NCI-H2196 (cell line): ENCODE data around the gene CACNG5.

Experiments
- DNase-seq: peaks from one replicate; lab custom pipeline; 2025; ENCODE audit not compliant: unreplicated experiment; lab: John Stamatoyannopoulos, UW

Gene CACNG5, protein sequence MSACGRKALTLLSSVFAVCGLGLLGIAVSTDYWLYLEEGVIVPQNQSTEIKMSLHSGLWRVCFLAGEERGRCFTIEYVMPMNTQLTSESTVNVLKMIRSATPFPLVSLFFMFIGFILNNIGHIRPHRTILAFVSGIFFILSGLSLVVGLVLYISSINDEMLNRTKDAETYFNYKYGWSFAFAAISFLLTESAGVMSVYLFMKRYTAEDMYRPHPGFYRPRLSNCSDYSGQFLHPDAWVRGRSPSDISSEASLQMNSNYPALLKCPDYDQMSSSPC

DNA sequence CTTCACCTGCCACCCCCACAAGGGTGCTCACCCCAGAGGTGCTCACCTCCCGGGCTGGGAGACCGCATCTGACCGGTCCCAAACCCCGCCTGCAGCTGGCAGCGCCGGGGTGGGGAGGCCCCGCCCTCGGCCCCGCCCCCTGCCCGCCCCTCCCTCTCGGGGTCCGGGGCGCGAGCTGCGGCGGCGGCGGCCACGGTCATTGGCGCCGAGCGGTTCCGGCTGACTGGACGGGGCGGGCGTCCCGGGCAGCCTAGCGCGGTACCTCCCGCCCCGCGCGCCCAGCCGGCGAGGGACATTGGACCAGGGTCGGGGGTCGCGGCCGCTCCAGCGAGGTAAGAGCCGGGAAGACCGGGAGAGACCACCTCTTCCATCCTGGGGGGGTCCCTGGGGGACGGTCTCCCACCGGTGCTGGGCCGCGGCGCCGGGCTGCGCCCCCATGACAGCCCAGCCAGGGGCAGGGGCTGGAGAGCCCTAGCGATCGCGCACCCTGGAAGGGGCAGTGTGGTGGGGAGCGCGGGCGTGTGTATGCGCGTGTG, at the start of gene CACNG5:
Gene CACNG5, plus strand, starts transcription at position 199 of the 536 bp plus-strand sequence. CDS start 42,216 bp downstream, outside the sequence.
- DNase-seq: peak; percentile 63

DNA sequence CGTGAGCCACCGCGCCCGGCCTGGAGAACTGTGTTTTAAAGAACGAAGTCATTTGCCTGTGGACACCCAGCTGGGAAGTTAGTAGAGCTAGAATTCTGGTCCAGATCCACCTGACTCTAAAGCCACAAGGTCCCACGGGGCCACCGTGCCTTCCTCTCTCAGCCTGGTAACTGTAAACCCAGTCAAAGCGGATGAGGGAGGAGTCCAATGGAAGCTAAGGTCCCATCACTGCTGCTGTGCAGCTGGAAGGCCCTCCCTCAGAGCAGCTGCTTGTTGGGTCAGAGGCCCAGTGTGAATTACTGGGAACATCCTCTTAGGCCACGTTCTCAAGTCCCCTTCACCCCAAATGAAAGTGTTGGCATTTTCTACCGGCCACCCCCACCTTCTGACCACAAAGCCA, 48.8 kb upstream of the CACNG5 start:
- DNase-seq: no peak

DNA sequence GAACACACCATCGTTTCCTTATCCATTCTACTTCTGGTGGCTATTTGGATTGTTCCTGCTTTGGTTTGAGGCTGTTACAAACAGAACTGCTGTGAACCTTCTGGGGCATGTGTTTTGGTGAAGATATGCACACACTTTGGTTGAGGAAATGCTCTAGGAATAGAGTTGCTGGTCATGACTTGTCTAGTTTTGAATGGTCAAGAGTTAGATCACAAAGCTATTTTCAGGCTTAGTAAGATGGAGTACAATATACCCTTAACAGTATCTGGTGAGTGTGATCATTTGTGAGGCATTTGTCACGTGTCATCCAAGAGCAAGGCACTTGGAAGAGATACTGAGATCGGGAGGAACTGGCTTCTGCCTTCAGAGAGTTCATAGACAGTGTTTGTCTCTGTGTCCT, 47.0 kb upstream of the CACNG5 start:
- DNase-seq: no peak

DNA sequence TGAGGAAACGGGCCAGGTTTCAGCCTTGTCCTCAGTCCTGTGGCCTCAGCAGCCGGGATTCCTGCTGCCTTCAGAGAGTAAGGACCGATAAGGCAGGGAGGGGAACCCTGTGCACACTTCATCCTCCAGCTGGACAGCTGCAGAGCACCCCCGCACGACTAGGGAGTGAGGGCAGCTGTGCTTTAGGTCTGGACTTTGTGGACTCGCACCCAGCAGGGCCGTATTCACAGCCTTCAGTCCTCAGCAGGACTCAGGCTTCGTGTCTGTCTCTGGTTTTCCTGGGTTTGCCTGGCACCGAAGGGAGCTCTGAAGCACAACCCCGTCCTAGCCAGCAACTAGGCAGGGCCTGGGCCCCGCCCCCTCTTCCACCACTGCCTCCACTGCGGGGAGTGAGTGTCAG, 45.8 kb upstream of the CACNG5 start:
- DNase-seq: no peak

DNA sequence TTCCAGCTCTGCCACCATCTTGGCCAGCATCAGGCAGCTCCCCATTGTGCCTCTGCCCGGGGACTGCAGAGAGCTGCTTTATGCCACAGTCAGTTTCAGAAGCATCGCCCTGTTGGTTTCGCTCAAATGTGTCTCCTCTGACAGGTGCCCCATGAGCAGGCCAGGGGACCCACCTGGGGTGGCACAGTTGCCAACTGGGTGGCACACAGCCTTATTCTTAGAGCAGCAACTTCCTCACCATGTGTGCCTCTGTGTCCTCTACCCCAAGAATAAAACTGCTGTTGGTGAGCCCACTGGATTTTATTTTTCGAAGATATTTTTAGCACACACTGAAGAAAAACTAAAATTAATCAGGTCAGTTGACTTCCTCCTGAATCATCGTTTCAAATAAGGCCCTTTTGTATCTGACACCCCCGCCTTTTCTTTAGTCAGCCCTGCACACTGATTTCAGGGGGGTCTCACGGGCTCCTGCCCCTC, 44.9 kb upstream of the CACNG5 start:
- no peak for DNase-seq

DNA sequence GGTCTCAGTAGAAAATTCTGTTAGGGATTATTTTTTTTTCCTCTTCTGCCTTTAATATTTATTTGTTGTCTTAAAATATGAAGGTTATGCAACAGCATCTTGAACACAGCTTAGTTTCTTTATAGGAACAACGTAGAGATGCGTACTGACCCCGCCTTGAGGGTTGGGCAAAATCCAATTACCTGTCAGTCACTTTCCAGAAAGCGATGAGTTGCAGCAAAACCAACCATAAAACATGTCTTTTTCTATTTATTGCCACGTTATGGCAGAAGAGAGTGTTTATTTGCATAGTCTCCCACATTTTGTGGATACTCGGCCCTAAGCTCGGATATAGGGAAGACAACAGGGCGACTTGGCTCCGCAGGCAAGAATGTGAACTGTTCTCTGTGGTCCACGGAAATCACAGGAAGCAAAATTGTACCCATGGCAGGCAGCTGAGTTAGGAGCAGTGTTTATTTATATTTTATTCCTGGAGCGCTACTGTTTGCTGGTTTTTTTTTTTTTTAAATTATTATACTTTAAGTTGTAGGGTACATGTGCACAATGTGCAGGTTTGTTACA, 44.3 kb upstream of the CACNG5 start:
- no peak for DNase-seq

DNA sequence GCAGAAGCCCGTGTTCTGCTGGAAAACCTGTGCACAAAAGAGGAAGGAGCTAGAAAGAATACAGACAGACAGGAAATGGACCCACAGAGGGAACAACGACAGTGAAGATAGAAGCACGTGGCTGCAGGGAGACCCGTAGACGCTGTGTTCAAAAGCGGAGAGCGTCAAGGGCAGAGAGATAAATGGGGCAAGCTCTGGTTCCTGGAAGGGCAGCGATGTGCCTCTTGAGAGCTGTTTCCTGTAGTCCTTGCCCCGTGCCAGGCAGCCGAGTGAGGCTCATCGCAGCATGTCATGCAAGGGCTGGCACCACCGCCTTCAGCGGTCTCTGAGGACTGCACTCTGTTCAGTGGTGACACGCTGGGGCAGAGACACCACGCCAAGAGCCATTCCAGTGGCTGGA, 43.6 kb upstream of the CACNG5 start:
- DNase-seq: no peak

DNA sequence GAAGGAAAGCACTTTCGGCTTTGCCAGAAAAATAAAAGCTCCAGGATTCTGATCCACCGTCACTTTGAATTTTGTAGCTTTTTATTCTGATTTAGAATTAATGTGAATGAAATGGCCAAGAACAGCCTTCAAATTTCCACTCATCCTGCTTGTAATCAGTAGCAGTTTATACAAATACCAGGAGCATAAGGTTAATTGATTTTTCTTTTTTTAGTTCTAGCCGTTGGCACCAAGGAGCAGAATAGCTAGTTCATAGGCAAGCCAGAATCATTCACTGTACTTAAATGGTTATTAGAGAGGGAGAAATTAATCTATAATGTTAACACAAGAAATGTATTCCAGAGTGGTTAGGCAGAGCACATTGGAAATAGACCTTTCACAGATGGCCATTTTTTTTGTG, 41.1 kb upstream of the CACNG5 start:
- DNase-seq: no peak

DNA sequence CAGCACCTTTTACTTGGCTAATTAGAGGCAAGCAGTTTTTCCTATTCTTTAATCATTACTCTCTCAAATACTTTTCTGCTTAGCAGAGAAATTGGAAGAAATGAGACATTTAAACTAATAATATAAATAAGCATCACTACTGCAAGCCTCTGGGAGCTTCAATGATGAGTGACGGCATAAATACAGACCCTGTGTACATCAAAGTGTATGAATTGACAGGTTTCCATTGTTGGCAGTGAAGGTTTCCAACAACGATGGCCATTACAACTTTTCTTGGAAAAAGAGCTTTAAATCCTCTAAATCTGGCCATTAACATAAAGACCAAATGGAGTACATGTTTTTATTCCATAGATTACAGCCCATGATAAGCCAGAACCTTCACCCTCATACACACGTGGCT, 39.4 kb upstream of the CACNG5 start:
- DNase-seq: no peak

DNA sequence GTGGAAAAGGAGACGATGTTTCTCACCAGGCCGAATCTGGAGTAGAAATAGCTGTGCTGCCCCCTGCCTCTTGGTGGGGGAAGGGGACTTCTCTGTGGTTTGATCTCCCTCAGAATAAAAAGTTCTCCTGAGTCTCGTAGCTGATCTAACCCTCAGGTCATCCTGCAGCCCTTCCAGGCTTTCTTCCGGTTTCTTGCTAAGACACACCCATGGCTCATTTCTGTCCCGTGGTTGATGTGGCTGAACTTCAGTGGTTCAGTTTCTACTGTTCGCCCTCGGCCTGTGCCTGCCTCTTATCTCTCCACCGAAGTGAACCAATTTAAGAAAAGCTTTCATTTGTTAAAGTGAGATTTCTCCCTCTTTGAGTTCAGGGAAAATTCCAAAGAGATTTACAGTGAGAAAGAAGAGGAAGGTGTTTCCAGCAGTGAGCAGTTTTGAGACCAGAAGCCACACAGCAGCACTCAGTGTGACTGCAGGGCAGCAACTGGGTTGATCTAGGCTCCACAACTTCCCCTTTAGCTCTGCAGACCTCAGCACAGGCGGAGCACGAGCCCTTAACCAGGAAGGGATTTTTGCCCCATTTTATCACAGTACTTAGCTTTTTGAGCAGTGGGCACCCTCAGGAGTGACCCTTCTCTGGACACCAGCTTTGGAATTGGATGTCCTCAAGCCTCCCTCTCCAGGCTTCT, 34.9 kb upstream of the CACNG5 start:
- no peak for DNase-seq

DNA sequence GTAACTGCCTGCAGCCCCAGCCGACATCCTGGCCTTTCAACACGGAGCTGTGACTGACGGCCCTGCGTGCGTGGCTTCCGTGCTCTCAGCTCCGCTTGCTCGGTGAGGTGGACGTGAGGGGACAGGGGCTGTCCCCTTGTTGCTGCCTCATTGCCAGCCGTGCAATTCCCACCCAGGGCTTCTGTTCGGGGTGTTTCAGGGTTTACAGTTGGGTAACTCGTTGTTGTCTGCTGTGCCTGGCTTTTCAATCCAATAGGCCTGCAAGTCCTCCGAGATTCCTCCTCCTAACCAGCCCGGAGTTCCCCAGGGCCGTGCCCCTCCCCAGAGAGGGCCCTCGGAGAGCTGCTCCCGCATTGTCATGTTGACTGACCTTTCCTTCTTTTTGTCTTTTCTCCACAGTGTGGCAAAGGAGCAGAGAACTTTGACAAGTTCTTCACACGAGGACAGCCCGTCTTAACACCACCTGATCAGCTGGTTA, 31.4 kb upstream of the CACNG5 start:
- no peak for DNase-seq

DNA sequence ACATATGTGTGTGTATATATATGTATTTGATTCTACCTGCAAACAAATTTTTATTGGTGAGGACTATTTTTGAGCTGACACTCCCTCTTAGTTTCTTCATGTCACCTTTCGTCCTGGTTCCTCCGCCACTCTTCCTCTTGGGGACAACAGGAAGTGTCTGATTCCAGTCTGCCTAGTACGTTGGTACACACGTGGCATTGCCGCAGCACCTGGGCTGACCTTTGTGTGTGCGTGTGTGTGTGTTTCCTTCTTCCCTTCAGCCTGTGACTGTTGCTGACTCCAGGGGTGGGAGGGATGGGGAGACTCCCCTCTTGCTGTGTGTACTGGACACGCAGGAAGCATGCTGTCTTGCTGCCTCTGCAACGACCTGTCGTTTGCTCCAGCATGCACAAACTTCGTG, 29.4 kb upstream of the CACNG5 start:
- no peak for DNase-seq

DNA sequence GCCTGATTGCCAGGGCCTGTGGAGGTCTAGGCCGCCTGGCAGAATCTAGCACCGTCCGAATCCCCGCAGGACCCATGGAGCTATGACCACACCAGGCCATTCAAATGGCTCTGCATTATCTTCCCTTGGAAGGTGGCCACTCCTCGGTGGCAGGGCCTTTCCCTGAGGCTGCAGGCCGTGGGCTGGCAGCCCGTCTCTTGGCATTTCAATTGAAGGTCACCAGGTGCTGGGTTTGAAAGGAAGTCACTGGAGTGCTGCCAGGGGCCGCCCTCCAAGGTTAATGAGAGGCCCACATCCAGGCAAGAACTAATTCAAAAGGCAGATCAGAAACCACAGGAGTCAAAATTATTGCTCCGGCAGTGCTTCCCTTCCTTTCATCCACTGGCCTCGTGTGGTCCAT, 27.7 kb upstream of the CACNG5 start:
- DNase-seq: peak; percentile 49

DNA sequence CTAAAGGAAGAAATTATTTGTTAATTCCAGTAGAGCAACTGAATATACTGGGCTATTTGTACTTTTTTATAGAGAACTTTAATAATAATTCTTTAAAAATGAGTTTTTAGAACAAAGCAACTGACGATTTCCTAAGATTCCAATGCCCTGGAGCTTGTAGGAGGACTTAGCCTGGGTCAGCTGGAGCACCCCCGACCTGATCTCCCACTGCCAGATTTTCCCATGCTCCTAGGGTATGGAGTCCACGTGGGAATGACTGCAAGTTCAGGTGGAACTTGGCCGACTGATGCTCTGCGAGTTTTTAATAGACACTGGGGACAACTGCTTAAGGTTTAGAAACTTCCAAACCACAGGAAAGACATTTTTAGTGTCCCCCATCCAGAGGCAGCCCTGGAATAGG, 25.5 kb upstream of the CACNG5 start:
- DNase-seq: no peak

DNA sequence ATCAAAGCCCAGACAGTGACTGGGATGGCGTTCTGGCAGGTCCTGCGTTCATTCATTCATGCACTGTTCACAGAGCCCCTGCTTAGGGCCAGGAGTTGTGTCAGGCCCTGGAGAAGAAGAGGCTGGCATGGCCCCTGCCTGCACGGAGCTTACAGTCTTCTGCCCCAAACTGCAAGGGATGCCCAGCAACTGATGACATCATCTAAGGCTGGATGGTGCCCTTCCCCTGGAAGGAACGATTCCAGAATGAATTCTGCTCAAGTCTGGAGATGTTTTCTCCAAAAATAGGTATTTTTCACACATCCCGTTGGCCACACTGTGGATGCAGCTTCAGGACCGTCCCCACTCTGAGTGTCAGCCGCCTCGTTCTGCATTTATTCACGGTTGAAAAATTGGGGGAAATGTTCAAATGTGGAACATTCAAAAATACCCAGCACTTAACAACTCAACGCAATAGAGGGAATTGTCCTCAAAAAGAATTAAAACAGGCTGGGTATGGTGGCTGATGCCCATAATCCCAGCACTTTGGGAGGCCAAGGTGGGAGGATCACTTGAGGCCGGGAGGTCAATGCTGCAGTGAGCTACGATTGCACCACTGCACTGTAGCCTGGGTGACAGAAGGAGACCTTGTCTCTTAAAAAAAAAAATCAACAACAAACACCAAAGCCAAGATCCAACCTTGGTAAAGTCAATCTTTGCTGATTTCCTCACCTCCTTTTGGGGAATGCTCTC, 23.8 kb upstream of the CACNG5 start:
- no peak for DNase-seq

DNA sequence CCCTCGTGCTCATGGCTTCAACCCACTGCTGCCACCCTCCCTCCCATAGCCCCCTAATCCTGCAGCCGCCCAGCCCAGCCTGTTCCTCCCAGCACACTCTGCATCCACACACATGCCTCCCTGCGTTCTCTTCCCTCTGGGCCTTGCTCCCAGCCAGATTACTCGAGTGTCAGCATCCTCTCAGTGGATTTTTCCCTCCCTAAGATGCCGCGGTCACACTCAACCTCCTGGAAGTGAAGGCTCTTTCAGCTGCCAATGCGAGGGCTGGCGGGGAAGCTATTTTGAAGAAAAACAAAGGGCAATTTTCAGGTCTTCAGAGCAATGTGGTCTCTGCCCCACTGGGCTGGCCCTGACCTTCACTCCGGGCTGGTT, 23.2 kb upstream of the CACNG5 start:
- no peak for DNase-seq

DNA sequence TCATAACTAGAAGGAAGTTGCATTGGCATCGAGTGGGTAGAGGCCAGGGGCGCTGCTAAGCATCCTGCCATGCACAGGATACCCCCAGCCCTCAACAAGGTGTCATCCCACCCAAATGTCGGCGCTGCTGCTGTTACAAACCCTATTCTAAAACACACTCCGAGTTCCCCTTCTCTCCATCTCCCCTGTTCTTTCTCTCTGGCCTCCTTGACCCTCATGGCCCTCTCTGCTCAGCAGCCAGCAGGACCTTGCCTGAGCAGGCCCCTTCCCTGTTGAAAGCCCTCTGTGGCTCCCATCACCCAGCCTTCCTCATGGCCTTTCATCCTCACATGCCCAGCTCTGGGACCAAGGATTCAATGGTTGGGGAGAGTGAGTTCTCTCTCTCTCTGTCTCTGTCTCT, 22.3 kb upstream of the CACNG5 start:
- DNase-seq: no peak

DNA sequence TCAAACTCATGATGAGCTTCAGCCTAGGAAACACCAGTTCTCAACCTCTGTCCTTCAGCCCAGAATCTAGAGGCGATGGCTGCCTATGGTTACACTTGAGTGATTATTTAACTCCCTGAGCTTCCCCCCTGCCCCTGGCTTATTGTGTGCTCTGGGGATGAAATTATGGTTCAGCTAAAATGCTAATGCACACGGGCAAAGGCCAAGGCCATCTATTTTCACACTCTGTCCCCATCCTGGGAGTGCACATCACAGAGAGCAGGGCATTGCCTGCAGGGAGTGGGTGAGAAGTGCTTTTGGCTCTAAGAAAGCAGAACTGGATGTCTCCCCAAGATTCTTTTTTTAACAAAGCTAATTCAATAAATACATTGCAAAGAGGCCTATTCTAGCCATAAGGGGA, 21.6 kb upstream of the CACNG5 start:
- DNase-seq: no peak

DNA sequence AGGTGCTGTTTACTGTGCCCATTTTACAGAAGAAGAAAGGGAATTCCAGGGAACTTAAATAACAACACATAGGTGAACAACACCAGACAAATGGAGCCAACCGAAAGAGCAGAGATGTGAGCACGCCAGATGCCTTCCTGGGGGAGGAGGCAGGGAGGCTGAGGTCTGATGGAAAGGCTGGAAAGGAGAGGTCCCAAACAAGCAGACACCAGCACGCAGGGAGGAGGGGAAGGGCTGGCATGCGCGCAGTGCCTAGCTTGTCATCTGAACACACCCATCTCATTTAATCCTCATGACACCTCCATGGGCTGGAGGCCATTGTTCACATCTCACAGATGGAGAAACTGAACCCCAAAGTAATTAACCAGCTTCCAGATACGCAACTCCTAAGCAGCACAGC, 20.9 kb upstream of the CACNG5 start:
- no peak for DNase-seq

DNA sequence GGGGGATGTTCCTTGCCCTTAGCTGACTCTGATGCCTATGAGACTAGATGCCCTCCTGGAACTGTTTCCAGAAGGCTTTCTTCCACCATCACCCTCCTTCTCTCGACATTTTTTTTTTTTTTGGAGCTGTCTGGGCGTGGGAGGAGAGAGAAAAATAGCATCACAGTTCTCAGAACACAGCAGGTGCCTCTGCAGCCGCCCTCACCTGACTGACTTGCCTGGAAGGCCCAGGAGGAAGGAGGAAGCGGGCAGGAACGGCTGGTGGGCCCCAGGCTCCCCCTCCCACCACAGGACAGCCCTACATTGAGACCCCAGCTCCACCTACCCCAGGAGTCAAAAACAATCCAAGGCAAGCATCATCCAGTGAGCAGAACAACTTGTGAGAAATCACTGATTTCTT, 20.3 kb upstream of the CACNG5 start:
- DNase-seq: no peak

DNA sequence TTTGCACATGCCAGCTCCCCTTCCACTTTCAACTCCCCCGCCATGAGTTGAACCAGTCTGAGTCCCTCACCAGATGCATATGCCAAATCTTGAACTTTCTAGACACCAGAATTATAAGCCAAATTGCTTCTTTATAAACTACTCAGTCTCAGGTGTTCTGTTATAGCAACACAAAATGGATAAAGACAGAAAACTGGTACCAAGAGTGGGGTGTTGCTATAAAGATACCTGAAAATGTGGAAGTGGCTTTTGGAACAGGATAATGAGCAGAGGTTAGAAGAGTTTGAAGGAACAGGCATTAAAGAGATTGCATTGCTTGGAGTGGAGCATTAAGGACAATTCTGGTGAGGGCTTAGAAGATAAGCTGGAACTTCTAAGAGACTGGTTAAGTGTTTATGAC, 17.2 kb upstream of the CACNG5 start:
- DNase-seq: no peak
